T-cell (primary cell): ENCODE data around the gene YAF2. TPM values are rescaled to one million over a fixed set of nuclear protein-coding genes. Genes with fewer than 3 reads are reported as not detected.
"Not testable (repeated sequence)": the region's sequence is repeated elsewhere in the genome, so short reads cannot be mapped to it uniquely, and the experiment has no call there.

Experiments
- ATAC-seq, 4 experiments: fragments of 200-7000 bp in 3 of 4; fragments of 150-1000 bp in 1 of 4; cut with Tn5 transposase; replicated peaks in 1 of 4; 1 replicate in 3 of 4; 2 replicates in 1 of 4; pipeline ENCODE4 v1.10.0; 2021; ENCODE audit warnings: moderate library complexity in 3 of 4, mild to moderate bottlenecking in 2 of 4, moderate number of reproducible peaks in 1 of 4
- CTCF ChIA-PET, 2 donors: fragments of 300-600 bp; sonication (Branson Sonifier 250); formaldehyde crosslinking; loops; one replicate each; lab custom pipeline; 2022; ENCODE audit warnings: antibody characterized with exemption in 2 of 2; lab: Charles Lee
- POLR2A ChIA-PET, 2 donors: fragments of 300-600 bp; sonication (Branson Sonifier 250); formaldehyde crosslinking; loops; one replicate each; lab custom pipeline; 2022; ENCODE audit warnings: antibody characterized with exemption in 2 of 2; lab: Charles Lee
- DNase-seq, 35 experiments: peaks; one replicate each; pipeline versions ENCODE4 v3.0.0 to v3.0.0-alpha.2; 2013 to 2023
- H3K27ac ChIP-seq: one replicate; pipeline ENCODE4 v1.5.1; 2013; ENCODE audit warnings: low read length
- H3K27me3 ChIP-seq, 2 experiments: replicated peaks in 1 of 2; 1 replicate in 1 of 2; 2 replicates in 1 of 2; pipeline versions ENCODE4 v1.6.1 to v1.7.0; 2013; ENCODE audit warnings: low read length in 1 of 2, mixed read lengths in 1 of 2; ENCODE audit not compliant: control insufficient read depth in 2 of 2, insufficient read depth in 2 of 2; ENCODE audit errors: extremely low read depth in 1 of 2
- H3K36me3 ChIP-seq, 2 donors: 1 replicate in 1 of 2; 2 replicates in 1 of 2; pipeline versions ENCODE4 v1.6.1 to v1.7.0; 2013; ENCODE audit warnings: low read length in 1 of 2; ENCODE audit not compliant: control insufficient read depth in 2 of 2, insufficient read depth in 1 of 2; ENCODE audit errors: extremely low read depth in 1 of 2
- H3K4me1 ChIP-seq, 2 experiments: 1 replicate in 1 of 2; 2 replicates in 1 of 2; pipeline versions ENCODE4 v1.6.1 to v1.7.0; 2013; ENCODE audit warnings: low read length in 2 of 2, mixed read lengths in 1 of 2; ENCODE audit not compliant: insufficient read depth in 2 of 2, control insufficient read depth in 1 of 2; ENCODE audit errors: extremely low read depth in 1 of 2
- H3K4me3 ChIP-seq, 2 donors: 1 replicate in 1 of 2; 2 replicates in 1 of 2; pipeline versions ENCODE4 v1.5.1 to v1.7.0; 2013; ENCODE audit warnings: mild to moderate bottlenecking in 2 of 2, low read length in 1 of 2, moderate library complexity in 1 of 2; ENCODE audit not compliant: control insufficient read depth in 1 of 2; ENCODE audit errors: extremely low read depth in 1 of 2
- H3K9me3 ChIP-seq: 2 replicates; pipeline ENCODE4 v1.7.0; 2013
- H3K27ac Mint-ChIP-seq, 2 donors: one replicate each; pipeline ENCODE4 v1.8.0; 2020 to 2021; ENCODE audit warnings: mild to moderate bottlenecking in 2 of 2, mixed read lengths in 2 of 2
- H3K27me3 Mint-ChIP-seq, 2 donors: one replicate each; pipeline ENCODE4 v1.8.0; 2021 to 2022; ENCODE audit warnings: mixed read lengths in 2 of 2
- H3K36me3 Mint-ChIP-seq: one replicate; pipeline ENCODE4 v1.8.0; 2021; ENCODE audit warnings: mixed read lengths
- H3K4me1 Mint-ChIP-seq, 3 donors: one replicate each; pipeline ENCODE4 v1.8.0; 2020 to 2022; ENCODE audit warnings: mixed read lengths in 3 of 3, mild to moderate bottlenecking in 1 of 3
- H3K4me3 Mint-ChIP-seq, 3 donors: one replicate each; pipeline ENCODE4 v1.8.0; 2020 to 2022; ENCODE audit warnings: mild to moderate bottlenecking in 3 of 3, mixed read lengths in 3 of 3, moderate library complexity in 3 of 3
- H3K9me3 Mint-ChIP-seq, 3 donors: one replicate each; pipeline ENCODE4 v1.8.0; 2020 to 2022; ENCODE audit warnings: mixed read lengths in 3 of 3
- WGBS: methylation state at CpG from one replicate; pipeline ENCODE4 v1.1.5; 2013; ENCODE audit warnings: missing lambda C conversion rate; ENCODE audit not compliant: insufficient coverage; 5-methylcytosine and 5-hydroxymethylcytosine counted together
- total RNA-seq, 35 experiments: library from RNA in 6 of 35; stranded (reverse) in 6 of 35; fragments of 120-200 nt in 1 of 35; gene quantifications; one replicate each; pipeline versions ENCODE4 v1.2.1 to v1.2.4 and lab custom pipeline; 2013 to 2026

The YAF2 gene
- total RNA-seq, 5 donors from 2014 or later (not counting 1 experiment from before 2014, with no cell fraction given), result 37.8 to 68.3 (median 43.6) TPM

DNA sequence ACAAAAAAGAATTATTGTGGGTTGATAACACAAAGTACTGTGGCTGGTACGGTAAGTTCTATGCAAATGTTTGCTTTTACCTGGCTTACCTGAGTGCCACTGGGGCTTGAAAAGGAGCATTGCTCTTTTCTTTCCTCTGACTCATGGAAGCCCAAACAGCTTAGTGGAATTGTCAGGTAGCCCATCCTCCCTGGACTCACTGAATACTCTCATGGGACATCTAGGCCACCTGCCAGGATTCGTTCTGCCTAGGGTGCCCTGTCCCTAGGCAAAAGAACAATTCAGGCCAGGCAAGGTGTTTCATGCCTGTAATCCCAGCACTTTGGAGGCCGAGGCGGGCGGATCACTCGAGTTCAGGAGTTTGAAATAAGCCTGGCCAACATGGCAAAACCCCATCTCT is 22.5 kb upstream of the YAF2 start:
- DNase-seq (no peak), ATAC-seq (no peak)
- H3K4me1 Mint-ChIP-seq, result peaks cover 4 to 8% (median 5%) of the 10 kb centered on the region in 3 donors
- no peaks in the 10 kb centered on the region for H3K9me3 ChIP-seq
- no peaks in the 10 kb centered on the region for H3K9me3 Mint-ChIP-seq
- H3K27me3 ChIP-seq, result no peaks in the 10 kb centered on the region
- POLR2A ChIA-PET, result no interaction called here
- H3K27me3 Mint-ChIP-seq, result peaks cover 0 to 3% of the 10 kb centered on the region in 2 donors
- no peak overlapping the region for H3K4me3 Mint-ChIP-seq
- peaks cover 3% of the 10 kb centered on the region for H3K36me3 Mint-ChIP-seq
- CTCF ChIA-PET, result no interaction called here
- H3K4me3 ChIP-seq, result no peak overlapping the region
- H3K27ac ChIP-seq, result no peak overlapping the region
- WGBS, result 90% methylated on average over 5 of the region's 6 CpGs
- no peaks in the 10 kb centered on the region for H3K4me1 ChIP-seq
- no peaks in the 10 kb centered on the region for H3K36me3 ChIP-seq
- H3K27ac Mint-ChIP-seq, result no peak overlapping the region

DNA sequence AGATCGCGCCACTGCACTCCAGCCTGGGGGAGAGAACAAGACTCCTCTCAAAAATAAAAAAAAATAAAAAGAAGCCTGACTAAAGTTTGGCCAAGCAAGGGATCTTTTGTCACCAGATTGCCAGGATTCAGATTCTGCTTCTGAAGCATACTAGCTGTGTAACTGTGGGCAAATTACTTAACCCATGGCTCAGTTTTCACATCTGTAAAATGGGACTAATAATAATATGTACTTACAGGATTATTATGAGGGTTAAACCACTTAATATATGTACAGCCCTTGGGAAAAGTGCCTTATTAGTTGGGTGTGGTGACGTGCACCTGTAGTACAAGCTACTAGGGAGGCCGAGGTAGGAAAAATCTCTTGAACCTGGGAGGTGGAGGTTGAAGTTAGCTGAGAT is 21.7 kb upstream of the YAF2 start:
- Mint-ChIP-seq H3K27me3 (peaks cover 0 to 3% of the 10 kb centered on the region in 2 donors), H3K4me1 (peaks cover 0 to 2% (median 2%) of the 10 kb centered on the region in 3 donors), H3K4me3 (no peak overlapping the region), H3K27ac (no peak overlapping the region), H3K9me3 (no peaks in the 10 kb centered on the region), H3K36me3 (peaks cover 3% of the 10 kb centered on the region)
- no peaks in the 10 kb centered on the region for H3K9me3 ChIP-seq
- no peaks in the 10 kb centered on the region for H3K4me1 ChIP-seq
- no peaks in the 10 kb centered on the region for H3K27me3 ChIP-seq
- POLR2A ChIA-PET, result no interaction called here
- ATAC-seq, result no peak
- H3K27ac ChIP-seq, result no peak overlapping the region
- CTCF ChIA-PET, result interaction anchor here in 1 of 2 donors (0.6 kb wide), 1 partner anchor 89 kb away, joined by 3 read pairs; no protein-coding TSS in a partner anchor
- no peak for DNase-seq
- 100% methylated on average over 2 of the region's 4 CpGs for WGBS
- H3K36me3 ChIP-seq, result no peaks in the 10 kb centered on the region
- no peak overlapping the region for H3K4me3 ChIP-seq

DNA sequence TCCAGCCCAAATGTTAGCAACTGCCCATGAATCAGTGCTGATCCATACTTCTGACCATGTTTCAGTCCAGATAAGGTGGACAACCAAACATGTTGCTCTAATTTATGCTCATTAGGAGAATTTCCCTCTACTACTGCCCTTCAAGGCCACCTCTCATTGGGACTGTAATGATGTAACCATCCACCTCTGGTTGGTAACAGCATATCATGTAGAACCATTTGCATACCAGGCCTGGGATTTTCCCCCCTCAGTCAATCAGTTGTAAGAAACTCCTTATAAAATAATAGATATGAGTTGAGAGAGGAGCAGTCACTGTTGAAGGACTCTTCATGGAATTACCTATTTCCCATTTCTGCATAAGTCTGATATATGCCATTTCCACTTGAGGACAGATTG is 17.8 kb upstream of the YAF2 start:
- Histone ChIP-seq H3K9me3 (no peaks in the 10 kb centered on the region), H3K4me1 (no peaks in the 10 kb centered on the region), H3K4me3 (no peak overlapping the region), H3K27me3 (peaks cover 0 to 2% of the 10 kb centered on the region in 2 experiments), H3K36me3 (no peaks in the 10 kb centered on the region), H3K27ac (no peak overlapping the region)
- Mint-ChIP-seq H3K27me3 (peaks cover 0 to 3% of the 10 kb centered on the region in 2 donors), H3K9me3 (peaks cover 0 to 3% (median 0%) of the 10 kb centered on the region in 3 donors), H3K27ac (no peak overlapping the region), H3K4me1 (no peaks in the 10 kb centered on the region), H3K36me3 (peaks cover 8% of the 10 kb centered on the region), H3K4me3 (no peak overlapping the region)
- ATAC-seq, result no peak
- ChIA-PET POLR2A (no interaction called here), CTCF (no interaction called here)
- DNase-seq, result no peak

DNA sequence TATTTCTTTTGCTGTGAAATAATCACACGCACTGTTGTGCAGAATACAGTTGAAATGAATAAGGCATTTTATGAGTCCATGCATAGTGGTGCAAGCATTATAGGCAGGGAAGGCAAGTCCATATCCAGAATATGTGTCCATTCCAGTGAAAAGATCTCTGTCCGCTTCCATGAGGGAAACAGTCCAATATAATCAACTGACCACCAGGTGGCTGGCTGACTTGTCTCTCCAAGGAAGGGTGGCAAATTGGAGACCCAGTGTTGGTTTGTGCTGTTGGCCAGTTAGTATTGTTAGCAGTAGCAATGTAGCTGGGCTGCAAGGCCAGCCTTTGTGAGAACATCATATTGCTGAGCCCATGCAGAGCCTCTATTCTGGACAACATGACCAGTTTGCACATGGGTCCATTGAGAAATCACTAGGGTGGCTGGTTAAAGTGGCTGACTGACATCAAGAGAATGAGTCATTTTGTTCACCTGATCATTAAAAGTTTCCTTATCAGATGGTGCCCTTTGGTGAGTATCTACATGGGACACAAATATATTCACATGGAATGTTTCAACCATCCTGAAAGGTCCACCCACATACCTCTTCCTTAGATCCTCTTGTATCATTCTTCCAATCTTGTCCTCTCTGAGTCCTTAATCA is 17.3 kb upstream of the YAF2 start:
- H3K4me1 Mint-ChIP-seq, result no peaks in the 10 kb centered on the region
- peaks cover 0 to 3% of the 10 kb centered on the region in 2 donors for H3K27me3 Mint-ChIP-seq
- ATAC-seq (no peak), DNase-seq (no peak)
- ChIA-PET POLR2A (interaction anchor here in 1 of 2 donors (0.6 kb wide), 1 partner anchor 10 kb away, joined by 3 read pairs; no protein-coding TSS in a partner anchor), CTCF (interaction anchor here in 1 of 2 donors (0.6 kb wide), 1 partner anchor 13 kb away, joined by 4 read pairs; no protein-coding TSS in a partner anchor)
- Histone ChIP-seq H3K27ac (no peak overlapping the region), H3K27me3 (peaks cover 0 to 2% of the 10 kb centered on the region in 2 experiments), H3K36me3 (no peaks in the 10 kb centered on the region), H3K9me3 (no peaks in the 10 kb centered on the region), H3K4me3 (no peak overlapping the region), H3K4me1 (no peaks in the 10 kb centered on the region)
- H3K27ac Mint-ChIP-seq, result no peak overlapping the region
- peaks cover 8% of the 10 kb centered on the region for H3K36me3 Mint-ChIP-seq
- no peak overlapping the region for H3K4me3 Mint-ChIP-seq
- WGBS, result 100% methylated on average over 1 of the region's 2 CpGs
- peaks cover 0 to 3% (median 0%) of the 10 kb centered on the region in 3 donors for H3K9me3 Mint-ChIP-seq

DNA sequence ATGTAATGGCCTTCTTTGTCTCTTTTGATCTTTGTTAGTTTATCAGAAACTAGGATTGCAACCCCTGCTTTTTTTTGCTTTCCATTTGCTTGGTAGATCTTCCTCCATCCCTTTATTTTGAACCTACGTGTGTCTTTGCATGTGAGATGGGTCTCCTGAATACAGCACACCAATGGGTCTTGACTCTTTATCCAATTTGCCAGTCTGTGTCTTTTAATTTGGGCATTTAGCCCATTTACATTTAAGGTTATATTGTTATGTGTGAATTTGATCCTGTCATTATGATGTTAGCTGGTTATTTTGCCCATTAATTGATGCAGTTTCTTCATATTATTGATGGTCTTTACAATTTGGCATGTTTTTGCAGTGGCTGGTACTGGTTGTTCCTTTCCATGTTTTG is 14.6 kb upstream of the YAF2 start:
- H3K4me3 ChIP-seq, H3K27ac Mint-ChIP-seq, H3K9me3 Mint-ChIP-seq, DNase-seq, H3K36me3 Mint-ChIP-seq, CTCF ChIA-PET, POLR2A ChIA-PET, H3K36me3 ChIP-seq, H3K4me1 Mint-ChIP-seq, H3K27ac ChIP-seq, H3K9me3 ChIP-seq, H3K4me3 Mint-ChIP-seq, H3K27me3 ChIP-seq, H3K4me1 ChIP-seq, ATAC-seq, H3K27me3 Mint-ChIP-seq: not testable (repeated sequence)
- WGBS, result no CpG with 5 or more reads among the region's 1 CpG

DNA sequence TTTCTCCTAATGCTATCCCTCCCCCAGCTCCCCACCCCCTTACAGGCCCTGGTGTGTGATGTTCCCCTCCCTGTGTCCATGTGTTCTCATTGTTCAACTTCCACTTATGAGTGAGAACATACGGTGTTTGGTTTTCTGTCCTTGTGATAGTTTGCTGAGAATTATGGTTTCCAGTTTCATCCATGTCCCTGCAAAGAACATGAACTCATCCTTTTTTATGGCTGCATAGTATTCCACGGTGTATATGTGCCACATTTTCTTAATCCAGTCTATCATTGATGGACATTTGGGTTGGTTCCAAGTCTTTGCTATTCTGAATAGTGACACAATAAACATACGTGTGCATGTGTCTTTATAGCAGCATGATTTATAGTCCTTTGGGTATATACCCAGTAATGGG is 11.0 kb upstream of the YAF2 start:
- H3K27me3 ChIP-seq, H3K36me3 ChIP-seq, DNase-seq, ATAC-seq, H3K27me3 Mint-ChIP-seq, H3K4me3 Mint-ChIP-seq, CTCF ChIA-PET, H3K36me3 Mint-ChIP-seq, POLR2A ChIA-PET, H3K27ac Mint-ChIP-seq, H3K4me1 ChIP-seq, H3K9me3 Mint-ChIP-seq, H3K4me3 ChIP-seq, H3K4me1 Mint-ChIP-seq, H3K27ac ChIP-seq, H3K9me3 ChIP-seq: not testable (repeated sequence)
- no CpG with 5 or more reads among the region's 3 CpGs for WGBS
